Activated CD4-positive, alpha-beta T cell treated with anti-CD3 and anti-CD28 coated beads, Interleukin-2, amount 10 ng/mL, durations not matched to agents 24 days and 14 days (primary cell): ENCODE results near the gene YES1. TPM values are rescaled to one million over a fixed set of nuclear protein-coding genes. Genes with fewer than 3 reads are reported as not detected.
A peak's percentile ranks its signal among the peaks of the same experiment; 100 is the strongest.

Experiments
- DNase-seq: peaks from one replicate; pipeline ENCODE4 v3.0.0; 2022
- H3K27ac Mint-ChIP-seq: one replicate; pipeline ENCODE4 v1.8.0; 2022; ENCODE audit warnings: mild to moderate bottlenecking, mixed read lengths
- H3K27me3 Mint-ChIP-seq: one replicate; pipeline ENCODE4 v1.8.0; 2022; ENCODE audit warnings: mixed read lengths
- H3K36me3 Mint-ChIP-seq: one replicate; pipeline ENCODE4 v1.8.0; 2022; ENCODE audit warnings: low read depth, mild to moderate bottlenecking, mixed read lengths
- H3K4me1 Mint-ChIP-seq: one replicate; pipeline ENCODE4 v1.8.0; 2021; ENCODE audit warnings: mixed read lengths
- H3K4me3 Mint-ChIP-seq: one replicate; pipeline ENCODE4 v1.8.0; 2022; ENCODE audit warnings: mild to moderate bottlenecking, moderate library complexity, mixed read lengths
- H3K9me3 Mint-ChIP-seq: one replicate; pipeline ENCODE4 v1.8.0; 2021; ENCODE audit warnings: mixed read lengths
- intact Hi-C: fragments of 100-400 bp; cut with micrococcal nuclease; formaldehyde crosslinking; loops from one replicate; pipeline ENCODE4 v1.15.1; 2023
- total RNA-seq: library from RNA; stranded (reverse); gene quantifications from 2 replicates; pipeline ENCODE4 v1.2.3, GENCODE V29; 2022

YES1 gene
- total RNA-seq, 1 donor from 2014 or later, result 16.3 TPM

DNA sequence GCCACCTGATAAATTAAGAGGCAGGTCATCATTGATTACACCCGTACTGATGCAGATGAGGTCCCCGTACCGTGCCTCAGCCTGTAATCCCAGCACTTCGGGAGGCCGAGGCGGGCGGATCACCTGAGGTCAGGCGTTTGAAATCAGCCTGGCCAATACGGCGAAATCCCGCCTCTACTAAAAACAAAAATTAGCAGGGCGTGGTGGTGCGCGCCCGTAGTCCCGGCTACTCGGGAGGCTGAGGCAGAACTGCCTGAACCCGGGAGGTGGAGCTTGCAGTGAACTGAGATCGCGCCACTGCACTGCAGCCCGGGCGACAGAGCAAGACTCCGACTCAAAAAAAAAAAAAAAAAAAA lies 98.9 kb downstream of the YES1 start:
- Mint-ChIP-seq H3K36me3 (peaks cover 17% of the 10 kb centered on the region), H3K4me3 (peak overlapping the region; percentile 73), H3K27me3 (no peaks in the 10 kb centered on the region), H3K9me3 (no peaks in the 10 kb centered on the region), H3K27ac (no peak overlapping the region), H3K4me1 (peaks cover 29% of the 10 kb centered on the region)
- no peak for DNase-seq
- intact Hi-C loops, result loop anchor here (5.0 kb wide), 1 partner anchor 91 kb away; no protein-coding TSS in a partner anchor

GRCh38 chr18:712401-713134 lies 99.5 kb downstream of the YES1 start, which contains the start of gene ENOSF1:
Gene ENOSF1, minus strand, starts transcription at chr18:712630. Its CDS starts 43 bp downstream, at chr18:712587.
- H3K27me3 Mint-ChIP-seq, result no peaks in the 10 kb centered on the region
- intact Hi-C loops, result loop anchor here (1.0 to 5.0 kb wide), 4 partner anchors 90 to 127 kb away; no protein-coding TSS in a partner anchor
- H3K4me1 Mint-ChIP-seq, result peaks cover 29% of the 10 kb centered on the region
- DNase-seq, result peak; percentile 96
- no peaks in the 10 kb centered on the region for H3K9me3 Mint-ChIP-seq
- peaks cover 20% of the 10 kb centered on the region for H3K36me3 Mint-ChIP-seq
- H3K27ac Mint-ChIP-seq, result peak within 1 kb of the TSS; percentile 92
- H3K4me3 Mint-ChIP-seq, result peak within 1 kb of the TSS; percentile 90

DNA sequence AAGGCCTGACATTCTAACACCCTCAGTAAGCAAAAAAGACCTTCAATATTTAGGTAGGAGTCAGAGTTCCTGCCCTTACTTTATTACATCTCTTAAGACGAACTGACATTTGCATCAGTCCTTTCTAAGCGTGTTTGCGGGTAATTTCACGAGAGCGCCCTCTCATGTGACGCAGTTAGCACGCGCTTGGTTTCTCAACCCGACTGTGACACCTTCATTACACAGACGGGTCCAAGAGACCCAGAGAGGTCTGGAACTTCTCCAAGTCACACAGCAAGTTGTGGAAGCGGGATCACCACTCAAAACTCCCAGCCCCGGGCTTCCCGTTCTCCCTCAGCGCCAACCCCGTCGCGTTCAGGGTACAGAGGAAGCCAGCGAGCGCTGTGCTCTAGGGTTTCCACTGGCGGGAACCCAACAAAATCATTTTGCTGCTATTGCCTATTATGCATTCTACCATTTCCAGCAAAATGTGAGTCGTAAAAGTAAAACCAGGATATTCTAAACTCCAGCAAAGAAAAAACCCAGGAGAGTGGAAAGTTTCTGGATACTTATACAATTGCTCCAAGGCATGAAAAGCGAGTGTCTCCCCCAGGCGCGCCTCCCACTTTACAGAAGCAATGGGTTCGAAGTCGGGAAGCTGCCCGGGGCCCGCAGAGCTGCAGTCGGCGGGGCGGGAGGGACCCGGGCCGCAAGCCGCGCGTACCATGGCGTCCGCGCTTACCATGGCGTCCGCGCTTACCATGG lies 100.2 kb downstream of the YES1 start:
- Mint-ChIP-seq H3K4me1 (peaks cover 31% of the 10 kb centered on the region), H3K27ac (peak overlapping the region; percentile 92), H3K27me3 (no peaks in the 10 kb centered on the region), H3K36me3 (peaks cover 23% of the 10 kb centered on the region), H3K4me3 (peak overlapping the region; percentile 90), H3K9me3 (no peaks in the 10 kb centered on the region)
- intact Hi-C loops, result loop anchor here (1.0 to 5.0 kb wide), 6 partner anchors 29 to 127 kb away; no protein-coding TSS in a partner anchor
- DNase-seq, result peak; percentile 91

GRCh38 chr18:711310-711656 lies 100.8 kb downstream of the YES1 start:
- intact Hi-C loops, result loop anchor here (1.0 to 5.0 kb wide), 3 partner anchors 28 to 89 kb away; no protein-coding TSS in a partner anchor
- DNase-seq, result no peak
- Mint-ChIP-seq H3K9me3 (no peaks in the 10 kb centered on the region), H3K4me1 (peaks cover 33% of the 10 kb centered on the region), H3K27me3 (no peaks in the 10 kb centered on the region), H3K36me3 (peaks cover 25% of the 10 kb centered on the region), H3K4me3 (peak overlapping the region; percentile 90), H3K27ac (peak overlapping the region; percentile 92)

GRCh38 chr18:710418-711300 lies 101.4 kb downstream of the YES1 start:
- peaks cover 29% of the 10 kb centered on the region for H3K36me3 Mint-ChIP-seq
- peak overlapping the region; percentile 90 for H3K4me3 Mint-ChIP-seq
- peak overlapping the region; percentile 92 for H3K27ac Mint-ChIP-seq
- peaks cover 35% of the 10 kb centered on the region for H3K4me1 Mint-ChIP-seq
- H3K27me3 Mint-ChIP-seq, result no peaks in the 10 kb centered on the region
- H3K9me3 Mint-ChIP-seq, result no peaks in the 10 kb centered on the region
- intact Hi-C loops, result loop anchor here (1.0 to 5.0 kb wide), 3 partner anchors 28 to 88 kb away; no protein-coding TSS in a partner anchor
- DNase-seq, result no peak

GRCh38 chr18:709771-710170 lies 102.3 kb downstream of the YES1 start:
- Mint-ChIP-seq H3K4me1 (peaks cover 34% of the 10 kb centered on the region), H3K36me3 (peaks cover 37% of the 10 kb centered on the region), H3K4me3 (no peak overlapping the region), H3K27me3 (no peaks in the 10 kb centered on the region), H3K9me3 (no peaks in the 10 kb centered on the region), H3K27ac (no peak overlapping the region)
- intact Hi-C loops, result loop anchor here (2.0 to 5.0 kb wide), 2 partner anchors 27 to 87 kb away; no protein-coding TSS in a partner anchor
- no peak for DNase-seq

DNA sequence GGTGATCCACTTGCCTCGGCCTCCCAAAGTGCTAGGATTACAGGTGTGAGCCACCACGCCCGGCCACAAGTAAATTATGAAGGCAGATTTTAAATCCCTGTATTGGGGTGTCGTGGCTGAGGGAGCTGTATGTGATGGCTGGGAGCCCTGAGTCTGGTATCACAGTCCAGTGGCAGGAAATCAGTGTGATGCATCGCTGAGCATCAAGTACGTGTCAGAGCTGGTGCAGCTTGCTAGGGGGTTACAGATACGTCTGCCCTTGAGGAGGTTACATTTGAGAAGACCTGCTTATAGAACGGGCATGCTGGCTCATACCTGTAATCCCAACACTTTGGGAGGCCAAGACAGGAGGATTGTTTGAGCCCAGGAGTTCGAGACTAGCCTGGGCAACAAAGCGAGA lies 103.9 kb downstream of the YES1 start:
- DNase-seq, result no peak
- Mint-ChIP-seq H3K36me3 (peaks cover 44% of the 10 kb centered on the region), H3K27ac (no peak overlapping the region), H3K9me3 (no peaks in the 10 kb centered on the region), H3K27me3 (no peaks in the 10 kb centered on the region), H3K4me1 (peaks cover 40% of the 10 kb centered on the region), H3K4me3 (no peak overlapping the region)
- intact Hi-C loops, result no loop called here

- intact Hi-C loops, result no loop called here
- H3K27ac Mint-ChIP-seq, result no peak overlapping the region
- H3K9me3 Mint-ChIP-seq, result no peaks in the 10 kb centered on the region
- H3K4me1 Mint-ChIP-seq, result peaks cover 42% of the 10 kb centered on the region
- H3K27me3 Mint-ChIP-seq, result no peaks in the 10 kb centered on the region
- H3K36me3 Mint-ChIP-seq, result peaks cover 46% of the 10 kb centered on the region
- no peak for DNase-seq
- H3K4me3 Mint-ChIP-seq, result no peak overlapping the region
Observed at GRCh38 chr18:706405-706804, 105.6 kb downstream of the YES1 start.

- Mint-ChIP-seq H3K9me3 (no peaks in the 10 kb centered on the region), H3K27me3 (no peaks in the 10 kb centered on the region), H3K27ac (peak overlapping the region; percentile 64)
Observed at GRCh38 chr18:703213-703967, 108.7 kb downstream of the YES1 start.

GRCh38 chr18:697800-698199 lies 114.2 kb downstream of the YES1 start:
- no peak for DNase-seq
- H3K27me3 Mint-ChIP-seq, result no peaks in the 10 kb centered on the region
- H3K4me3 Mint-ChIP-seq, result no peak overlapping the region
- intact Hi-C loops, result no loop called here
- peaks cover 38% of the 10 kb centered on the region for H3K36me3 Mint-ChIP-seq
- H3K4me1 Mint-ChIP-seq, result peaks cover 9% of the 10 kb centered on the region
- H3K27ac Mint-ChIP-seq, result no peak overlapping the region
- no peaks in the 10 kb centered on the region for H3K9me3 Mint-ChIP-seq

More at GRCh38 chr18:703213-703967, 108.7 kb downstream of the YES1 start:
- Mint-ChIP-seq H3K36me3 (peaks cover 44% of the 10 kb centered on the region), H3K4me3 (no peak overlapping the region), H3K4me1 (peaks cover 24% of the 10 kb centered on the region)
- intact Hi-C loops, result no loop called here
- DNase-seq, result no peak

DNA sequence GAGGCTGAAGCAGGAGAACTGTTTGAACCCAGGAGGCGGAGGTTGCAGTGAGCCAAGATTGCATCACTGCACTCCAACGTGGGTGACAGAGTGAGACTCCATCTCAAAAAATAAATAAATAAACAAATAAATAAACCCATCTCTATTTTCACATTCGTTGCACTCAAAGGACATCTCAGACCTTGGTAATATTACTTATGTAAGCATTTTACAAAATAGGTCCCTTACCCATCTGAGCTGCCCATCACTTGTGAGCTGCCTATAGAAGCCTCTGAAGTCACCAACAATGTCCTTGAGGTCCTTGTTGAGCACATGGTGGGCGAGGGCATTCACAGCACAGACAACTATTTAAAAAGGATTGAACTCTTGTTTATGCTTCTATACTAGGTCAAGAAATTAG lies 115.0 kb downstream of the YES1 start:
- no peak for DNase-seq
- peaks cover 8% of the 10 kb centered on the region for H3K4me1 Mint-ChIP-seq
- H3K9me3 Mint-ChIP-seq, result no peaks in the 10 kb centered on the region
- intact Hi-C loops, result no loop called here
- H3K36me3 Mint-ChIP-seq, result peaks cover 42% of the 10 kb centered on the region
- H3K4me3 Mint-ChIP-seq, result no peak overlapping the region
- H3K27me3 Mint-ChIP-seq, result no peaks in the 10 kb centered on the region
- no peak overlapping the region for H3K27ac Mint-ChIP-seq

GRCh38 chr18:693466-694187 lies 118.4 kb downstream of the YES1 start:
- Mint-ChIP-seq H3K4me3 (no peak overlapping the region), H3K27me3 (no peaks in the 10 kb centered on the region), H3K27ac (no peak overlapping the region), H3K36me3 (peaks cover 46% of the 10 kb centered on the region), H3K9me3 (no peaks in the 10 kb centered on the region), H3K4me1 (peaks cover 8% of the 10 kb centered on the region)
- intact Hi-C loops, result no loop called here
- no peak for DNase-seq
